OCI-LY7 (cell line): ENCODE results near the gene SIPA1L3. TPM values are rescaled to one million over a fixed set of nuclear protein-coding genes. Genes with fewer than 3 reads are reported as not detected.

Experiments
- BruUV-seq: library from RNA; stranded (reverse); fragments of 400-500 nt; replicated peaks from 2 replicates; lab custom pipeline; 2021; lab: Mats Ljungman, UMichigan
- CTCF ChIA-PET: fragments of 300-600 bp; sonication (Branson Sonifier 250); formaldehyde crosslinking; loops from one replicate; lab custom pipeline; 2022; ENCODE audit warnings: antibody characterized with exemption; ENCODE audit not compliant: unreplicated experiment; lab: Charles Lee
- POLR2A ChIA-PET: fragments of 300-600 bp; sonication (Branson Sonifier 250); formaldehyde crosslinking; loops from one replicate; lab custom pipeline; 2022; ENCODE audit warnings: antibody characterized with exemption; lab: Charles Lee
- DNase-seq: peaks from one replicate; pipeline ENCODE4 v3.0.0-alpha.2; 2015; ENCODE audit warnings: low spot score
- H2AFZ ChIP-seq: fragments of 200-600 bp; sonication (generic), shearing (Covaris generic); 2 replicates; pipeline ENCODE4 v1.6.1; 2014; ENCODE audit warnings: mild to moderate bottlenecking, antibody characterized with exemption, low read length, moderate library complexity
- H3K27ac ChIP-seq: fragments of 200-600 bp; sonication (generic); 2 replicates; pipeline ENCODE4 v1.5.1; 2014; ENCODE audit warnings: mixed run types, low read depth, mild to moderate bottlenecking, moderate library complexity, low read length, inconsistent platforms; ENCODE audit not compliant: poor library complexity, severe bottlenecking
- H3K36me3 ChIP-seq: fragments of 200-600 bp; sonication (generic); 2 replicates; pipeline ENCODE4 v1.6.1; 2014; ENCODE audit warnings: mild to moderate bottlenecking, antibody characterized with exemption, low read length, moderate library complexity, mixed read lengths; ENCODE audit not compliant: insufficient read depth
- H3K4me1 ChIP-seq: fragments of 200-600 bp; sonication (generic); 2 replicates; pipeline ENCODE4 v1.5.1; 2014; ENCODE audit warnings: mild to moderate bottlenecking, low read length; ENCODE audit not compliant: insufficient read depth, poor library complexity, severe bottlenecking
- H3K4me2 ChIP-seq: fragments of 200-600 bp; sonication (generic); 2 replicates; pipeline ENCODE4 v1.6.1; 2014; ENCODE audit warnings: mild to moderate bottlenecking, low read length
- H3K4me3 ChIP-seq: fragments of 200-600 bp; sonication (generic); 2 replicates; pipeline ENCODE4 v1.5.1; 2014; ENCODE audit warnings: mild to moderate bottlenecking, low read depth, low read length; ENCODE audit not compliant: poor library complexity, severe bottlenecking
- H3K79me2 ChIP-seq: fragments of 200-600 bp; sonication (generic); 2 replicates; pipeline ENCODE4 v1.6.1; 2016; ENCODE audit warnings: low read depth, mild to moderate bottlenecking, low read length, moderate library complexity, mixed read lengths; ENCODE audit not compliant: insufficient read depth
- H3K9me2 ChIP-seq: fragments of 200-600 bp; sonication (generic); 2 replicates; pipeline ENCODE4 v1.6.1; 2016; ENCODE audit warnings: mild to moderate bottlenecking, low read length, mixed read lengths; ENCODE audit not compliant: insufficient read depth
- H3K9me3 ChIP-seq: fragments of 200-600 bp; sonication (generic); 2 replicates; pipeline ENCODE4 v1.6.1; 2014; ENCODE audit warnings: mild to moderate bottlenecking, mixed run types, low read length, mixed read lengths
- H4K20me1 ChIP-seq: fragments of 200-600 bp; sonication (generic); 2 replicates; pipeline ENCODE4 v1.6.1; 2014; ENCODE audit warnings: mild to moderate bottlenecking, antibody characterized with exemption, low read length, moderate library complexity, mixed read lengths; ENCODE audit not compliant: insufficient read depth
- CTCF ChIP-seq: fragments of 200-600 bp; sonication (generic); conservative IDR thresholded peaks from 2 replicates; pipeline ENCODE4 v1.5.1; 2014; ENCODE audit warnings: mild to moderate bottlenecking, antibody characterized with exemption, low read length, moderate library complexity, mixed read lengths
- EZH2phosphoT487 ChIP-seq: fragments of 200-600 bp; sonication (generic); IDR thresholded peaks from 2 replicates; pipeline ENCODE4 v1.6.1; 2018; ENCODE audit warnings: low read depth, borderline replicate concordance, mild to moderate bottlenecking, mixed run types, antibody characterized with exemption, low read length, moderate library complexity, mixed read lengths
- intact Hi-C: fragments of 100-400 bp; cut with micrococcal nuclease; formaldehyde crosslinking; loops from one replicate; pipeline ENCODE4 v1.10.0; 2022; ENCODE audit not compliant: unreplicated experiment
- total RNA-seq, 2 experiments: library from RNA; depleted of rRNA in 1 of 2; stranded (reverse); fragments of >200 nt in 1 of 2; shearing (Covaris generic) in 1 of 2; gene quantifications; 2 replicates each; pipeline ENCODE4 v1.2.3, GENCODE V29; 2014 to 2022

The SIPA1L3 gene
- total RNA-seq, 2 experiments from 2014 or later = 21.2 to 84.4 TPM

GRCh38 chr19:38135150-38135998 is 228.4 kb downstream of the SIPA1L3 start:
- no peak overlapping the region for H3K27ac ChIP-seq
- no peaks in the 10 kb centered on the region for H4K20me1 ChIP-seq
- H3K79me2 ChIP-seq = no peaks in the 10 kb centered on the region
- H2AFZ ChIP-seq = no peak overlapping the region
- no TSS peak for BruUV-seq
- H3K9me2 ChIP-seq = no peaks in the 10 kb centered on the region
- no peaks in the 10 kb centered on the region for H3K4me1 ChIP-seq
- ChIA-PET POLR2A (no interaction called here), CTCF (no interaction called here)
- no peak overlapping the region for H3K4me3 ChIP-seq
- no peak for DNase-seq
- intact Hi-C loops = no loop called here
- no peaks in the 10 kb centered on the region for H3K9me3 ChIP-seq
- H3K4me2 ChIP-seq = no peak overlapping the region
- H3K36me3 ChIP-seq = peaks cover 23% of the 10 kb centered on the region
- no peak for TF ChIP-seq CTCF
- TF ChIP-seq EZH2phosphoT487 = no peak

- Histone ChIP-seq H3K4me1 (no peaks in the 10 kb centered on the region), H3K79me2 (no peaks in the 10 kb centered on the region), H3K36me3 (peaks cover 24% of the 10 kb centered on the region; the same call in 1 of the 2 replicates), H3K9me2 (no peaks in the 10 kb centered on the region), H3K27ac (no peak overlapping the region), H3K4me3 (no peak overlapping the region), H4K20me1 (no peaks in the 10 kb centered on the region), H2AFZ (no peak overlapping the region), H3K9me3 (no peaks in the 10 kb centered on the region), H3K4me2 (no peak overlapping the region)
- no TSS peak for BruUV-seq
- CTCF ChIA-PET = interaction anchor here (0.6 kb wide), 1 partner anchor 13 kb away, joined by 3 read pairs; no protein-coding TSS in a partner anchor
- POLR2A ChIA-PET = no interaction called here
- no peak for DNase-seq
- intact Hi-C loops = no loop called here
- TF ChIP-seq CTCF = no peak
- TF ChIP-seq EZH2phosphoT487 = no peak
These were observed 232.1 kb downstream of the SIPA1L3 start for GRCh38 chr19:38139122-38139521.

- Histone ChIP-seq H3K79me2 (no peaks in the 10 kb centered on the region), H3K9me2 (no peaks in the 10 kb centered on the region), H3K36me3 (peaks cover 32% of the 10 kb centered on the region; the same call in 1 of the 2 replicates), H3K4me2 (no peak overlapping the region), H3K9me3 (no peaks in the 10 kb centered on the region), H3K4me3 (no peak overlapping the region), H4K20me1 (no peaks in the 10 kb centered on the region), H3K27ac (no peak overlapping the region), H3K4me1 (no peaks in the 10 kb centered on the region), H2AFZ (no peak overlapping the region)
- TF ChIP-seq EZH2phosphoT487 (no peak), CTCF (no peak)
- ChIA-PET POLR2A (no interaction called here), CTCF (interaction anchor here (0.6 kb wide), 1 partner anchor 371 kb away, joined by 4 read pairs; no protein-coding TSS in a partner anchor)
- no peak for DNase-seq
- no TSS peak for BruUV-seq
- intact Hi-C loops = loop anchor here (5.0 to 10.0 kb wide), 2 partner anchors 81 to 236 kb away; partner anchors contain the start of genes DPF1, SIPA1L3 and WDR87
These were observed 234.1 kb downstream of the SIPA1L3 start for GRCh38 chr19:38141108-38141507.
